ENCODE measurements around the gene DPP6. TPM values are rescaled to one million over a fixed set of nuclear protein-coding genes. Genes with fewer than 3 reads are reported as not detected.
"Not testable (repeated sequence)": the region's sequence is repeated elsewhere in the genome, so short reads cannot be mapped to it uniquely, and the experiment has no call there.

DPP6 gene
- total and polyA plus RNA-seq, 11 donors: 0.05 to 2.9 (median 0.11) TPM; not detected in 3

DNA sequence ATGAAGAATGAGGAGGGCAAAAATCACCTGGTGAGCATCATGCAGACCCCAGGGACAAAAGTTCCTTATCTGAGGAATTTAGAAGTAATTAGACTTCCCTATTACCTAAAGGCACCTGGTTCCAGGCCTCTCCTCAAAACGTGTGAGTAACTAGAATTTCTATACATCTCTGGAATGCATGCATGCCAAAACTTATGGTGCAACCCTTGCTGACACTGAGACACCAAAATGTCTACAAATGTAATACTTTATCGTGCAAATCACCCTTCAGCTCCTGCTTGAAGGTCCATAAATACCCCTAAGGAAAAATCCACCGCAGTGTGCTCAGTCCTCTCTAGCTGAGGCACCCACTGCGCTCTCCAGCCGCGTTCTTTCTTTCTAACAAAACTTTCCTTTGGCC is 866.5 kb downstream of the DPP6 start:
- Histone ChIP-seq H3K36me3 (no peaks in the 10 kb centered on the region), H3K9me3 (no peaks in the 10 kb centered on the region), H3K4me3 (no peak overlapping the region), H3K27ac (no peak overlapping the region), H3K4me1 (peaks cover 0 to 11% (median 7%) of the 10 kb centered on the region in 12 donors), H3K27me3 (peaks cover 11 to 34% (median 15%) of the 10 kb centered on the region in 9 donors)
- no peak for ATAC-seq
- no peak for DNase-seq
- TF ChIP-seq POLR2A (IDR thresholded peaks at IDR 0.05): no peak
- TF ChIP-seq, protein P1, sequence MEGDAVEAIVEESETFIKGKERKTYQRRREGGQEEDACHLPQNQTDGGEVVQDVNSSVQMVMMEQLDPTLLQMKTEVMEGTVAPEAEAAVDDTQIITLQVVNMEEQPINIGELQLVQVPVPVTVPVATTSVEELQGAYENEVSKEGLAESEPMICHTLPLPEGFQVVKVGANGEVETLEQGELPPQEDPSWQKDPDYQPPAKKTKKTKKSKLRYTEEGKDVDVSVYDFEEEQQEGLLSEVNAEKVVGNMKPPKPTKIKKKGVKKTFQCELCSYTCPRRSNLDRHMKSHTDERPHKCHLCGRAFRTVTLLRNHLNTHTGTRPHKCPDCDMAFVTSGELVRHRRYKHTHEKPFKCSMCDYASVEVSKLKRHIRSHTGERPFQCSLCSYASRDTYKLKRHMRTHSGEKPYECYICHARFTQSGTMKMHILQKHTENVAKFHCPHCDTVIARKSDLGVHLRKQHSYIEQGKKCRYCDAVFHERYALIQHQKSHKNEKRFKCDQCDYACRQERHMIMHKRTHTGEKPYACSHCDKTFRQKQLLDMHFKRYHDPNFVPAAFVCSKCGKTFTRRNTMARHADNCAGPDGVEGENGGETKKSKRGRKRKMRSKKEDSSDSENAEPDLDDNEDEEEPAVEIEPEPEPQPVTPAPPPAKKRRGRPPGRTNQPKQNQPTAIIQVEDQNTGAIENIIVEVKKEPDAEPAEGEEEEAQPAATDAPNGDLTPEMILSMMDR (IDR thresholded peaks at IDR 0.05): no peak
- WGBS, 4 donors: 77 to 80% (median 79%) methylated on average over 6 of the region's 6 CpGs
- intact Hi-C loops (cut with DNase I): loop anchor here in 1 of 10 donors (10.0 kb wide), 1 partner anchor 846 kb away; no protein-coding TSS in a partner anchor

DNA sequence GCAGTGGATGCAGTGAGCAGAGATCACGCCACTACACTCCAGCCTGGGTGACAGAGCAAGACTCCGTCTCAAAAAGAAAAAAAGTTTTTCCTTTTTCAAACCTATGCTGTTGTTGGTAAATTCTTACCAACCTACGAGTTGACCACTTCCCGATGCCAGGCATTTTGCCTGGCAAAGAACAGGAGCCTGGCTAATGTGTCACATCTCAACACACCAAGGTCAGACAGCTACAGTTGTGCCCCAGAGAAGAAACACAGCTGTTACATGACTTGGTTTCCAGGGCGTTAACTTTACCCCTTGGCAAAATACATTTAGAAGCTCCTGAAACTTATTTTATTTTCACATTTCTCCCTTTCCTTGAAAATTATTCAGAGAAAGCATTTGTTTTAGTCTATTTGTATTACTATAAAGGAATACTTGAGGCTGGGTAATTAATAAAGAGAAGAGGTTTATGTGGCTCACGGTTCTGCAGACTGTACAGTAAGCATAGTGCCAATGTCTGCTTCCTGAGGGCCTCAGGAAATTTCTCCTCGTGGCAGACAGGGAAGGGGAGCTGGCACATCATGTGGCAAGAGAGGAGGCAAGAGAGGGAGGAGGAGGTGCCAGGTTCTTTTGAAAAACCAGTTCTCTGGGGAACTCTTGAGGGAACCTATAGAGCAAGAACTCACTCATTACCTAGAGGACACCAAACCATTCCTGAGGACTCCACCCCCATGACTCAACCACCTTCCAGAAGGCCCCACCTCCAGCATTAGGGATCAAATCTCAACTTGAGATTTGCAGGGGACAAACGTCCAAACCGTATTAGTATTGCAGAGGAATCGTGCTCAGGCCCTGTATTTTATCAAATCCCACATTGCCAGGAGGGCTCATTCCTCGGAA is 867.4 kb downstream of the DPP6 start:
- no peak for DNase-seq
- intact Hi-C loops (cut with DNase I): loop anchor here in 6 of 10 donors (10.0 kb wide), 5 partner anchors 85 to 845 kb away; partner anchors contain the start of gene PAXIP1 (in 1 of the 6)
- H3K27ac ChIP-seq: no peak overlapping the region
- no peak overlapping the region for H3K4me3 ChIP-seq
- 61 to 64% (median 62%) methylated on average over 11 of the region's 11 CpGs for WGBS, 4 donors
- peaks cover 0 to 2% (median 0%) of the 10 kb centered on the region in 12 donors for H3K4me1 ChIP-seq
- ATAC-seq: no peak
- no peaks in the 10 kb centered on the region for H3K36me3 ChIP-seq
- peaks cover 5 to 27% (median 11%) of the 10 kb centered on the region in 9 donors for H3K27me3 ChIP-seq
- TF ChIP-seq, protein P1 (IDR thresholded peaks at IDR 0.05): no peak
- no peak for TF ChIP-seq POLR2A (IDR thresholded peaks at IDR 0.05)
- H3K9me3 ChIP-seq: no peaks in the 10 kb centered on the region

DNA sequence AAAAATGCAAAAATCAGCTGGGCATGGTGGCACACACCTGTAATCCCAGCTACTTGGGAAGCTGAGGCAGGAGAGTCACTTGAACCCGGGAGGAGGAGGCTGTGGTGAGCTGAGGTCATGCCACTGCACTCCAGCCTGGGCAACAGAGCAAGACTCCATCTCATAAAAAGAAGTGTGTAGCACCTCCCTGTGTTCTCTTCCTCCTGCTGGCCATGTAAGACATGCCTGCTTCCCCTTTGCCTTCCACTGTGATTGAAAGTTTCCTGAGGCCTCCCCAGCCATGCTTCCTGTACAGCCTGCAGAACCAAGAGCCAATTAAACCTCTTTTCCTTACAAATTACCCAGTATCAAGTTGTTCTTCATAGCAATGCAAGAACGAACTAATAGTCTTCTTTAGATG is 870.3 kb downstream of the DPP6 start:
- not testable (repeated sequence) for H3K4me3 ChIP-seq, ATAC-seq, H3K4me1 ChIP-seq, H3K27me3 ChIP-seq, H3K27ac ChIP-seq, DNase-seq, H3K9me3 ChIP-seq, H3K36me3 ChIP-seq
- intact Hi-C loops (cut with DNase I): loop anchor here in 5 of 10 donors (2.0 to 10.0 kb wide), 5 partner anchors 82 to 612 kb away; partner anchors contain the start of gene PAXIP1 (in 1 of the 5)
- 61 to 84% (median 76%) methylated on average over 2 of the region's 2 CpGs for WGBS, 4 donors

GRCh38 chr7:154927624-154928125 is 875.5 kb downstream of the DPP6 start:
- intact Hi-C loops (cut with DNase I): loop anchor here (1.0 to 10.0 kb wide), 14 partner anchors 75 to 840 kb away; partner anchors contain the start of genes PAXIP1 (in 7 of the 10) and INSIG1 (in 1 of the 10)
- H3K27ac ChIP-seq: peak overlapping the region; percentile 8 to 90 (median 77)
- peak overlapping the region; percentile 9 to 76 (median 64) for H3K4me3 ChIP-seq
- TF ChIP-seq, protein P1 (IDR thresholded peaks at IDR 0.05): peak; percentile 33 to 80 (median 64)
- TF ChIP-seq POLR2A (IDR thresholded peaks at IDR 0.05): no peak
- 4 to 9% (median 7%) methylated on average over 5 of the region's 5 CpGs for WGBS, 4 donors
- DNase-seq: peak in 4 of 5 donors; percentile 58 to 78 (median 74)
- peaks cover 0 to 4% (median 0%) of the 10 kb centered on the region in 9 donors for H3K36me3 ChIP-seq
- peaks cover 0 to 19% (median 6%) of the 10 kb centered on the region in 12 donors for H3K4me1 ChIP-seq
- no peaks in the 10 kb centered on the region for H3K27me3 ChIP-seq
- no peaks in the 10 kb centered on the region for H3K9me3 ChIP-seq
- peak; percentile 43 to 90 (median 84) for ATAC-seq

Measured in heart left ventricle (tissue), 16 donors.